HepG2 (cell line): ENCODE results near the gene C11orf58. TPM values are rescaled to one million over a fixed set of nuclear protein-coding genes. Genes with fewer than 3 reads are reported as not detected.
A peak's percentile ranks its signal among the peaks of the same experiment; 100 is the strongest.

Experiments
- ATF7-NPFF ChIP-seq: sonication (generic); formaldehyde crosslinking; IDR thresholded peaks from 2 replicates; pipeline ENCODE4 v1.8.1; 2023; ENCODE audit warnings: mild to moderate bottlenecking, low read depth, missing genetic modification reagents, moderate library complexity
- ERF ChIP-seq: IDR thresholded peaks from 2 replicates; pipeline ENCODE4 v1.6.1; 2018; ENCODE audit warnings: missing biosample characterization, missing genetic modification reagents
- ETV6 ChIP-seq: sonication (generic); formaldehyde crosslinking; conservative IDR thresholded peaks from 2 replicates; pipeline ENCODE4 v1.4.0; 2020; ENCODE audit warnings: missing genetic modification reagents
- FOXC1 ChIP-seq: sonication (generic); formaldehyde crosslinking; IDR thresholded peaks from 2 replicates; pipeline ENCODE4 v1.8.0; 2022; ENCODE audit warnings: mild to moderate bottlenecking, missing genetic modification reagents, borderline replicate concordance
- GABPB1 ChIP-seq: IDR thresholded peaks from 2 replicates; pipeline ENCODE4 v1.6.1; 2016; ENCODE audit warnings: mild to moderate bottlenecking, missing genetic modification reagents, moderate library complexity, missing compliant biosample characterization
- KAT2B ChIP-seq: fragments of 150-350 bp; IDR thresholded peaks from 2 replicates; pipeline ENCODE4 v1.6.1; 2014; ENCODE audit warnings: low read depth, low read length, borderline replicate concordance
- KAT7 ChIP-seq: IDR thresholded peaks from 2 replicates; pipeline ENCODE4 v1.6.1; 2018; ENCODE audit warnings: borderline replicate concordance, missing compliant biosample characterization
- MIER3 ChIP-seq: IDR thresholded peaks from 2 replicates; pipeline ENCODE4 v1.6.1; 2016; ENCODE audit warnings: missing compliant biosample characterization, borderline replicate concordance
- NFYB ChIP-seq: sonication (generic); formaldehyde crosslinking; IDR thresholded peaks from 2 replicates; pipeline ENCODE4 v1.4.0; 2020; ENCODE audit warnings: missing genetic modification reagents
- NRL ChIP-seq: sonication (generic); formaldehyde crosslinking; IDR thresholded peaks from 2 replicates; pipeline ENCODE4 v1.5.0; 2020; ENCODE audit warnings: missing genetic modification reagents, mild to moderate bottlenecking, moderate library complexity, borderline replicate concordance
- SATB2 ChIP-seq: sonication (generic); formaldehyde crosslinking; IDR thresholded peaks from 2 replicates; pipeline ENCODE4 v1.5.0; 2020; ENCODE audit warnings: missing genetic modification reagents
- STAT5B ChIP-seq: sonication (generic); formaldehyde crosslinking; IDR thresholded peaks from 2 replicates; pipeline ENCODE4 v1.4.0; 2020; ENCODE audit warnings: missing genetic modification reagents
- ZEB1 ChIP-seq: IDR thresholded peaks from 2 replicates; pipeline ENCODE4 v1.6.1; 2012; ENCODE audit warnings: mild to moderate bottlenecking, low read depth, inconsistent platforms; ENCODE audit not compliant: insufficient replicate concordance
- ZFAT ChIP-seq: sonication (generic); formaldehyde crosslinking; conservative IDR thresholded peaks from 2 replicates; pipeline ENCODE4 v1.8.1; 2023; ENCODE audit warnings: missing genetic modification reagents, inconsistent platforms
- ZNF234 ChIP-seq: sonication (generic); formaldehyde crosslinking; conservative IDR thresholded peaks from 2 replicates; pipeline ENCODE4 v1.5.1; 2020; ENCODE audit warnings: mild to moderate bottlenecking, missing genetic modification reagents
- ZNF317 ChIP-seq: sonication (generic); formaldehyde crosslinking; IDR thresholded peaks from 2 replicates; pipeline ENCODE4 v1.5.0; 2020; ENCODE audit warnings: mild to moderate bottlenecking, missing genetic modification reagents
- ZNF7 ChIP-seq: IDR thresholded peaks from 2 replicates; pipeline ENCODE4 v1.6.1; 2016; ENCODE audit warnings: missing biosample characterization, missing genetic modification reagents
- ZNF850 ChIP-seq: sonication (generic); formaldehyde crosslinking; conservative IDR thresholded peaks from 2 replicates; pipeline ENCODE4 v1.9.0; 2021; ENCODE audit warnings: mild to moderate bottlenecking, missing genetic modification reagents
- ZSCAN20 ChIP-seq: sonication (generic); formaldehyde crosslinking; IDR thresholded peaks from 2 replicates; pipeline ENCODE4 v1.4.0; 2020; ENCODE audit warnings: missing genetic modification reagents, mild to moderate bottlenecking, borderline replicate concordance
- polyA plus RNA-seq, 8 experiments: library from polyadenylated mRNA; depleted of rRNA in 3 of 8; stranded (reverse) in 7 of 8; unstranded in 1 of 8; fragments of >200 nt; fragmentation: Illumina TruSeq in 4 of 8; extraction: Trizol in 4 of 8; gene quantifications; 2 replicates each; pipeline versions ENCODE4 v1.2.1 to v1.2.3, GENCODE V29; 2011 to 2016; ENCODE audit warnings: low read depth in 4 of 8, missing spikeins in 1 of 8, mixed read lengths in 1 of 8; ENCODE audit not compliant: insufficient read depth in 1 of 8
- total RNA-seq, 5 experiments: library from RNA; depleted of rRNA; stranded (reverse); fragments of >200 nt; fragmentation: Illumina TruSeq; extraction: Trizol; gene quantifications; 2 replicates each; pipeline ENCODE4 v1.2.3, GENCODE V29; 2016; ENCODE audit warnings: low read depth in 1 of 5
- TF ChIP-seq, protein P1 (sequence below): sonication (generic); formaldehyde crosslinking; IDR thresholded peaks from 2 replicates; pipeline ENCODE4 v1.4.0; 2020; ENCODE audit warnings: missing genetic modification reagents
- TF ChIP-seq, protein P2 (sequence below): sonication (generic); formaldehyde crosslinking; IDR thresholded peaks from 2 replicates; pipeline ENCODE4 v1.4.0; 2020; ENCODE audit warnings: missing genetic modification reagents, borderline replicate concordance
- TF ChIP-seq, protein P3 (sequence below): sonication (generic); formaldehyde crosslinking; IDR thresholded peaks from 2 replicates; pipeline ENCODE4 v1.4.0; 2020; ENCODE audit warnings: missing genetic modification reagents

The C11orf58 gene
- total and polyA plus RNA-seq, 2 of the 13 experiments (the other 11 are each of a cell fraction or from before 2014, with no cell fraction given), result 83.8 to 167 TPM

DNA sequence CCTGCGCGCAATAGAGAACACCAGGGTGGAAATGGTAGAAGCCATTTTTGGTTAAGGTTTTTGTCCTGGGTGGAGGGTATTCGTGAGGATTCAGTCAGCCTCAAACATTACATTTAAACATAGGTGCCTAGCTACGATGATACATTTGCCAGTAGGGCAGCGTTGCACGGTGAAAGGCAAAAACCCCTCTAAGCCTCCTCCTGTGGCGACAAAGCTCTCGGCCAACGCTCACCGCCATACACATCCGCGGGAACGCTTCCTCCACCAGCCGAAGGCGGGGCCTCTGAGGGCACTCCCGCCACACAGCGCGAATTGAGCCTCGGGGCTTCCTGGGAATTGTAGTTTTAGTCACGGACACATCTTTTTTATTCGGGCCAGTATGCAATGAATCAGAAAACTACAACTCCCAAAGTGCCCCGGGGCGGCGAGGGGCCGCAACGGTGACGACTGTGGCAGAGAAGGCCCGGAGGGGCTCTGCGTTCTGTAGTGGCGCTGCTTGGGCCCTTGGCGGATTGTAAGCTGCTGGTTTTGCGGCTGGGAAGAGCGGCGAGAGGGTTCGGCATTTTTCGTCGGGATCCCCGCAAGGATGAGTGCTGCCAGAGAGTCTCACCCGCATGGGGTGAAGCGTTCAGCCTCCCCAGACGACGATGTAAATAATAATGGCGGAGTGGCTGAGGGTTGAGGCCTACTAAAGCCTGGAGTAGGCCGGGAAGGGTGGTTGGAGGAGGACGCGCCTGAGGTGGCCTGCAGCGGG lies at the start of gene C11orf58 (continued):
- TF ChIP-seq ZFAT (CRISPR knock-in tag) (0 out of 2 replicates have a peak, but pooled peaks have one; percentile 52), KAT7 (CRISPR knock-in tag) (0 out of 2 replicates have a peak, but pooled peaks have one; percentile 77), ZEB1 (peak; percentile 25), MIER3 (CRISPR knock-in tag) (peak; percentile 65; the same call in 1 of the 2 replicates), STAT5B (CRISPR knock-in tag) (no peak), ZSCAN20 (CRISPR knock-in tag) (0 out of 2 replicates have a peak, but pooled peaks have one; percentile 28), ATF7-NPFF (CRISPR knock-in tag) (peak; percentile 26; the same call in 1 of the 2 replicates), KAT2B (no peak), ETV6 (CRISPR knock-in tag) (peak; percentile 16), ERF (CRISPR knock-in tag) (peak; percentile 47), NRL (CRISPR knock-in tag) (peak; percentile 89), SATB2 (CRISPR knock-in tag) (peak; percentile 58; the same call in 1 of the 2 replicates), ZNF850 (CRISPR knock-in tag) (peak; percentile 91; the same call in 1 of the 2 replicates), NFYB (CRISPR knock-in tag) (peak; percentile 38; the same call in 1 of the 2 replicates), ZNF234 (CRISPR knock-in tag) (peak; percentile 13; the same call in 1 of the 2 replicates), FOXC1 (CRISPR knock-in tag) (0 out of 2 replicates have a peak, but pooled peaks have one; percentile 55), GABPB1 (CRISPR knock-in tag) (peak; percentile 80), ZNF317 (CRISPR knock-in tag) (peak; percentile 77; the same call in 1 of the 2 replicates), ZNF7 (no peak)
- TF ChIP-seq, protein P1, sequence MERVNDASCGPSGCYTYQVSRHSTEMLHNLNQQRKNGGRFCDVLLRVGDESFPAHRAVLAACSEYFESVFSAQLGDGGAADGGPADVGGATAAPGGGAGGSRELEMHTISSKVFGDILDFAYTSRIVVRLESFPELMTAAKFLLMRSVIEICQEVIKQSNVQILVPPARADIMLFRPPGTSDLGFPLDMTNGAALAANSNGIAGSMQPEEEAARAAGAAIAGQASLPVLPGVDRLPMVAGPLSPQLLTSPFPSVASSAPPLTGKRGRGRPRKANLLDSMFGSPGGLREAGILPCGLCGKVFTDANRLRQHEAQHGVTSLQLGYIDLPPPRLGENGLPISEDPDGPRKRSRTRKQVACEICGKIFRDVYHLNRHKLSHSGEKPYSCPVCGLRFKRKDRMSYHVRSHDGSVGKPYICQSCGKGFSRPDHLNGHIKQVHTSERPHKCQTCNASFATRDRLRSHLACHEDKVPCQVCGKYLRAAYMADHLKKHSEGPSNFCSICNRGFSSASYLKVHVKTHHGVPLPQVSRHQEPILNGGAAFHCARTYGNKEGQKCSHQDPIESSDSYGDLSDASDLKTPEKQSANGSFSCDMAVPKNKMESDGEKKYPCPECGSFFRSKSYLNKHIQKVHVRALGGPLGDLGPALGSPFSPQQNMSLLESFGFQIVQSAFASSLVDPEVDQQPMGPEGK (CRISPR knock-in tag), result 0 out of 2 replicates have a peak, but pooled peaks have one; percentile 44
- TF ChIP-seq, protein P2, sequence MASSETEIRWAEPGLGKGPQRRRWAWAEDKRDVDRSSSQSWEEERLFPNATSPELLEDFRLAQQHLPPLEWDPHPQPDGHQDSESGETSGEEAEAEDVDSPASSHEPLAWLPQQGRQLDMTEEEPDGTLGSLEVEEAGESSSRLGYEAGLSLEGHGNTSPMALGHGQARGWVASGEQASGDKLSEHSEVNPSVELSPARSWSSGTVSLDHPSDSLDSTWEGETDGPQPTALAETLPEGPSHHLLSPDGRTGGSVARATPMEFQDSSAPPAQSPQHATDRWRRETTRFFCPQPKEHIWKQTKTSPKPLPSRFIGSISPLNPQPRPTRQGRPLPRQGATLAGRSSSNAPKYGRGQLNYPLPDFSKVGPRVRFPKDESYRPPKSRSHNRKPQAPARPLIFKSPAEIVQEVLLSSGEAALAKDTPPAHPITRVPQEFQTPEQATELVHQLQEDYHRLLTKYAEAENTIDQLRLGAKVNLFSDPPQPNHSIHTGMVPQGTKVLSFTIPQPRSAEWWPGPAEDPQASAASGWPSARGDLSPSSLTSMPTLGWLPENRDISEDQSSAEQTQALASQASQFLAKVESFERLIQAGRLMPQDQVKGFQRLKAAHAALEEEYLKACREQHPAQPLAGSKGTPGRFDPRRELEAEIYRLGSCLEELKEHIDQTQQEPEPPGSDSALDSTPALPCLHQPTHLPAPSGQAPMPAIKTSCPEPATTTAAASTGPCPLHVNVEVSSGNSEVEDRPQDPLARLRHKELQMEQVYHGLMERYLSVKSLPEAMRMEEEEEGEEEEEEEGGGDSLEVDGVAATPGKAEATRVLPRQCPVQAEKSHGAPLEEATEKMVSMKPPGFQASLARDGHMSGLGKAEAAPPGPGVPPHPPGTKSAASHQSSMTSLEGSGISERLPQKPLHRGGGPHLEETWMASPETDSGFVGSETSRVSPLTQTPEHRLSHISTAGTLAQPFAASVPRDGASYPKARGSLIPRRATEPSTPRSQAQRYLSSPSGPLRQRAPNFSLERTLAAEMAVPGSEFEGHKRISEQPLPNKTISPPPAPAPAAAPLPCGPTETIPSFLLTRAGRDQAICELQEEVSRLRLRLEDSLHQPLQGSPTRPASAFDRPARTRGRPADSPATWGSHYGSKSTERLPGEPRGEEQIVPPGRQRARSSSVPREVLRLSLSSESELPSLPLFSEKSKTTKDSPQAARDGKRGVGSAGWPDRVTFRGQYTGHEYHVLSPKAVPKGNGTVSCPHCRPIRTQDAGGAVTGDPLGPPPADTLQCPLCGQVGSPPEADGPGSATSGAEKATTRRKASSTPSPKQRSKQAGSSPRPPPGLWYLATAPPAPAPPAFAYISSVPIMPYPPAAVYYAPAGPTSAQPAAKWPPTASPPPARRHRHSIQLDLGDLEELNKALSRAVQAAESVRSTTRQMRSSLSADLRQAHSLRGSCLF (CRISPR knock-in tag), result peak; percentile 78; the same call in 1 of the 2 replicates
- TF ChIP-seq, protein P3, sequence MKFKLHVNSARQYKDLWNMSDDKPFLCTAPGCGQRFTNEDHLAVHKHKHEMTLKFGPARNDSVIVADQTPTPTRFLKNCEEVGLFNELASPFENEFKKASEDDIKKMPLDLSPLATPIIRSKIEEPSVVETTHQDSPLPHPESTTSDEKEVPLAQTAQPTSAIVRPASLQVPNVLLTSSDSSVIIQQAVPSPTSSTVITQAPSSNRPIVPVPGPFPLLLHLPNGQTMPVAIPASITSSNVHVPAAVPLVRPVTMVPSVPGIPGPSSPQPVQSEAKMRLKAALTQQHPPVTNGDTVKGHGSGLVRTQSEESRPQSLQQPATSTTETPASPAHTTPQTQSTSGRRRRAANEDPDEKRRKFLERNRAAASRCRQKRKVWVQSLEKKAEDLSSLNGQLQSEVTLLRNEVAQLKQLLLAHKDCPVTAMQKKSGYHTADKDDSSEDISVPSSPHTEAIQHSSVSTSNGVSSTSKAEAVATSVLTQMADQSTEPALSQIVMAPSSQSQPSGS (CRISPR knock-in tag), result no peak; the same call in 1 of the 2 replicates
